ENCODE data around the gene LUZP2.

The LUZP2 gene

GRCh38 chr11:24543771-24544170, 46.9 kb downstream of the LUZP2 start:
- no peak overlapping the region for H3K4me2 ChIP-seq (ENCODE audit: low read depth, low read length)
- no peaks in the 10 kb centered on the region for H3K36me3 ChIP-seq (replicated peaks; ENCODE audit: insufficient read depth, low read length)
- H3K9ac ChIP-seq (ENCODE audit: low read length) = no peak overlapping the region
- H3K4me3 ChIP-seq (ENCODE audit: low read length) = no peak overlapping the region
- H3K4me1 ChIP-seq (ENCODE audit: low read length) = no peaks in the 10 kb centered on the region
- H2AFZ ChIP-seq (ENCODE audit: low read length) = no peak overlapping the region
- H3K9me3 ChIP-seq (replicated peaks; ENCODE audit: insufficient read depth, low read length) = no peaks in the 10 kb centered on the region
- no peak for DNase-seq
- H4K20me1 ChIP-seq (ENCODE audit: insufficient read depth, low read length) = no peaks in the 10 kb centered on the region
- TF ChIP-seq CTCF (IDR thresholded peaks at IDR 0.05; ENCODE audit: low read length) (no peak), EZH2phosphoT487 (IDR thresholded peaks at IDR 0.05; ENCODE audit: low read length) (no peak), EZH2 (optimal IDR thresholded peaks at IDR 0.05; ENCODE audit: low read depth, low read length) (no peak)
- H3K9me2 ChIP-seq (replicated peaks; ENCODE audit: insufficient read depth, low read length) = no peaks in the 10 kb centered on the region
- H3K27ac ChIP-seq (ENCODE audit: low read length) = no peak overlapping the region
- no peaks in the 10 kb centered on the region for H3F3A ChIP-seq (ENCODE audit: insufficient read depth, low read length)
- H3K27me3 ChIP-seq (replicated peaks; ENCODE audit: insufficient read depth, low read length) = no peaks in the 10 kb centered on the region
- H3K79me2 ChIP-seq (ENCODE audit: low read length) = no peaks in the 10 kb centered on the region

GRCh38 chr11:24556693-24557092, 59.8 kb downstream of the LUZP2 start:
- TF ChIP-seq EZH2phosphoT487 (IDR thresholded peaks at IDR 0.05; ENCODE audit: low read length) (no peak), EZH2 (optimal IDR thresholded peaks at IDR 0.05; ENCODE audit: low read depth, low read length) (no peak), CTCF (IDR thresholded peaks at IDR 0.05; ENCODE audit: low read length) (no peak)
- Histone ChIP-seq H3K9ac (ENCODE audit: low read length) (no peak overlapping the region), H3K27me3 (replicated peaks; ENCODE audit: insufficient read depth, low read length) (no peaks in the 10 kb centered on the region), H3K9me2 (replicated peaks; ENCODE audit: insufficient read depth, low read length) (no peaks in the 10 kb centered on the region), H3F3A (ENCODE audit: insufficient read depth, low read length) (no peaks in the 10 kb centered on the region), H3K9me3 (replicated peaks; ENCODE audit: insufficient read depth, low read length) (no peaks in the 10 kb centered on the region), H3K36me3 (replicated peaks; ENCODE audit: insufficient read depth, low read length) (no peaks in the 10 kb centered on the region), H3K4me1 (ENCODE audit: low read length) (no peaks in the 10 kb centered on the region), H3K27ac (ENCODE audit: low read length) (no peak overlapping the region), H2AFZ (ENCODE audit: low read length) (no peak overlapping the region), H4K20me1 (ENCODE audit: insufficient read depth, low read length) (no peaks in the 10 kb centered on the region), H3K4me3 (ENCODE audit: low read length) (no peak overlapping the region), H3K79me2 (ENCODE audit: low read length) (no peaks in the 10 kb centered on the region), H3K4me2 (ENCODE audit: low read depth, low read length) (no peak overlapping the region)
- no peak for DNase-seq

- no peaks in the 10 kb centered on the region for H3F3A ChIP-seq (ENCODE audit: insufficient read depth, low read length)
- no peaks in the 10 kb centered on the region for H3K27me3 ChIP-seq (replicated peaks; ENCODE audit: insufficient read depth, low read length)
- H4K20me1 ChIP-seq (ENCODE audit: insufficient read depth, low read length) = no peaks in the 10 kb centered on the region
- no peak overlapping the region for H3K4me3 ChIP-seq (ENCODE audit: low read length)
- no peaks in the 10 kb centered on the region for H3K4me1 ChIP-seq (ENCODE audit: low read length)
- no peaks in the 10 kb centered on the region for H3K79me2 ChIP-seq (ENCODE audit: low read length)
- no peaks in the 10 kb centered on the region for H3K9me2 ChIP-seq (replicated peaks; ENCODE audit: insufficient read depth, low read length)
- H3K36me3 ChIP-seq (replicated peaks; ENCODE audit: insufficient read depth, low read length) = no peaks in the 10 kb centered on the region
- TF ChIP-seq EZH2phosphoT487 (IDR thresholded peaks at IDR 0.05; ENCODE audit: low read length) = no peak
- no peak for TF ChIP-seq EZH2 (optimal IDR thresholded peaks at IDR 0.05; ENCODE audit: low read depth, low read length)
- no peak for TF ChIP-seq CTCF (IDR thresholded peaks at IDR 0.05; ENCODE audit: low read length)
- H3K9me3 ChIP-seq (replicated peaks; ENCODE audit: insufficient read depth, low read length) = no peaks in the 10 kb centered on the region
- no peak overlapping the region for H3K9ac ChIP-seq (ENCODE audit: low read length)
- H3K27ac ChIP-seq (ENCODE audit: low read length) = no peak overlapping the region
- H3K4me2 ChIP-seq (ENCODE audit: low read depth, low read length) = no peak overlapping the region
- no peak overlapping the region for H2AFZ ChIP-seq (ENCODE audit: low read length)
- no peak for DNase-seq
Measured at GRCh38 chr11:24559315-24559714, 62.5 kb downstream of the LUZP2 start.
